Epidermal melanocyte (primary cell): ENCODE results near the gene MCRIP1.

Source experiments
- DNase-seq: peaks from one replicate; pipeline ENCODE4 v3.0.0; 2011; ENCODE audit warnings: low spot score; ENCODE audit not compliant: insufficient read length

Gene MCRIP1

GRCh38 chr17:81821603-81822311, 11.3 kb downstream of the MCRIP1 start:
- DNase-seq, result peak; percentile 74

GRCh38 chr17:81821147-81821546, 11.9 kb downstream of the MCRIP1 start:
- no peak for DNase-seq

GRCh38 chr17:81819708-81820107, 13.4 kb downstream of the MCRIP1 start:
- DNase-seq, result no peak

GRCh38 chr17:81817758-81818147, 15.3 kb downstream of the MCRIP1 start:
- DNase-seq, result no peak

- no peak for DNase-seq
Observed at GRCh38 chr17:81815646-81815986, 17.5 kb downstream of the MCRIP1 start.

GRCh38 chr17:81814748-81815645, 18.1 kb downstream of the MCRIP1 start:
- DNase-seq, result no peak

- no peak for DNase-seq
Observed at GRCh38 chr17:81813861-81814683, 19.0 kb downstream of the MCRIP1 start.

GRCh38 chr17:81813371-81813684, 19.8 kb downstream of the MCRIP1 start:
- no peak for DNase-seq

GRCh38 chr17:81812571-81813370, 20.3 kb downstream of the MCRIP1 start:
- DNase-seq, result no peak

GRCh38 chr17:81811705-81812570, 21.2 kb downstream of the MCRIP1 start:
- DNase-seq, result no peak

GRCh38 chr17:81810892-81811704, 22.0 kb downstream of the MCRIP1 start:
- no peak for DNase-seq

- DNase-seq, result no peak
Observed at GRCh38 chr17:81810476-81810875, 22.6 kb downstream of the MCRIP1 start.

- DNase-seq, result no peak
Observed at GRCh38 chr17:81809556-81809998, 23.5 kb downstream of the MCRIP1 start.

GRCh38 chr17:81808778-81809555, 24.1 kb downstream of the MCRIP1 start:
- no peak for DNase-seq

GRCh38 chr17:81807839-81808238, 25.3 kb downstream of the MCRIP1 start:
- no peak for DNase-seq

GRCh38 chr17:81807210-81807719, 25.8 kb downstream of the MCRIP1 start:
- DNase-seq, result no peak

GRCh38 chr17:81806461-81807209, 26.5 kb downstream of the MCRIP1 start:
- no peak for DNase-seq
